K562 (cell line): ENCODE measurements around the gene BUB3. TPM values are rescaled to one million over a fixed set of nuclear protein-coding genes. Genes with fewer than 3 reads are reported as not detected.

ENCODE experiments used
- CBX1 ChIP-seq: sonication (generic); IDR thresholded peaks from 2 replicates; pipeline ENCODE4 v1.6.1; 2016; ENCODE audit warnings: antibody characterized with exemption, low read depth, mild to moderate bottlenecking
- CHCHD3 ChIP-seq: fragments of 250-450 bp; sonication (Bioruptor Pico); IDR thresholded peaks from 2 replicates; pipeline ENCODE4 v2.1.2; 2022; ENCODE audit warnings: mild to moderate bottlenecking
- HINFP ChIP-seq: fragments of 450-650 bp; conservative IDR thresholded peaks from 2 replicates; pipeline ENCODE4 v1.6.1; 2016; ENCODE audit warnings: missing genetic modification characterization, low read depth, mild to moderate bottlenecking, control low read depth, missing compliant biosample characterization
- HOMEZ ChIP-seq: fragments of 250-450 bp; sonication (Bioruptor Pico); IDR thresholded peaks from 2 replicates; pipeline ENCODE4 v1.4.0; 2020; ENCODE audit warnings: mild to moderate bottlenecking, moderate library complexity
- NR1H2 ChIP-seq: sonication (generic); formaldehyde crosslinking; IDR thresholded peaks from 2 replicates; pipeline ENCODE4 v1.4.0; 2020; ENCODE audit warnings: mild to moderate bottlenecking, missing genetic modification reagents
- PBX2 ChIP-seq, 2 experiments: IDR thresholded peaks in 1 of 2; conservative IDR thresholded peaks in 1 of 2; 2 replicates each; pipeline ENCODE4 v1.6.1; 2016; ENCODE audit warnings: low read depth in 2 of 2, mild to moderate bottlenecking in 1 of 2, missing compliant biosample characterization in 1 of 2, missing genetic modification characterization in 1 of 2, moderate library complexity in 1 of 2
- RERE ChIP-seq: sonication (generic); formaldehyde crosslinking; IDR thresholded peaks from 2 replicates; pipeline ENCODE4 v1.8.0; 2023; ENCODE audit warnings: missing genetic modification reagents, mild to moderate bottlenecking, borderline replicate concordance
- SMC3 ChIP-seq: conservative IDR thresholded peaks from 2 replicates; pipeline ENCODE4 v1.6.1; 2011; ENCODE audit warnings: low read depth, low read length, improper control_type of control experiment; ENCODE audit not compliant: insufficient read depth
- TAF1 ChIP-seq: IDR thresholded peaks from 2 replicates; pipeline ENCODE4 v1.6.1; 2011; ENCODE audit warnings: mild to moderate bottlenecking, low read length, moderate library complexity; ENCODE audit not compliant: insufficient read depth, control insufficient read depth, severe bottlenecking; ENCODE audit errors: extremely low read depth
- TAF15 ChIP-seq: fragments of 200-400 bp; formaldehyde crosslinking; IDR thresholded peaks from 2 replicates; pipeline ENCODE4 v1.6.1; 2017; ENCODE audit warnings: mild to moderate bottlenecking, low read depth, low read length, moderate library complexity
- ZNF165 ChIP-seq: fragments of 250-450 bp; sonication (Bioruptor Pico); IDR thresholded peaks from 2 replicates; pipeline ENCODE4 v1.4.0; 2020; ENCODE audit warnings: borderline replicate concordance
- ZNF23 ChIP-seq: fragments of 250-450 bp; sonication (Bioruptor Pico); IDR thresholded peaks from 2 replicates; pipeline ENCODE4 v1.4.0; 2020; ENCODE audit warnings: mild to moderate bottlenecking
- ZNF398 ChIP-seq: fragments of 250-450 bp; sonication (Bioruptor Pico); IDR thresholded peaks from 2 replicates; pipeline ENCODE4 v1.8.0; 2021; ENCODE audit warnings: moderate library complexity, mild to moderate bottlenecking, inconsistent platforms
- polyA plus RNA-seq, 8 experiments: library from polyadenylated mRNA; depleted of rRNA in 4 of 8; stranded (reverse) in 5 of 8; unstranded in 3 of 8; fragments of >200 nt; fragmentation: Nextera tagmentation in 2 of 8; fragmentation: Illumina TruSeq in 1 of 8; extraction: Ambion mirVana in 2 of 8; extraction: Trizol in 1 of 8; gene quantifications; 2 replicates each; pipeline versions ENCODE4 v1.2.1 to v1.2.3, GENCODE V29; 2011 to 2014; ENCODE audit warnings: inconsistent platforms in 1 of 8, missing spikeins in 1 of 8
- total RNA-seq, 7 experiments: library from RNA; depleted of rRNA in 6 of 7; stranded (reverse); fragments of >200 nt in 6 of 7; fragmentation: Illumina TruSeq in 2 of 7; extraction: Trizol in 2 of 7; gene quantifications; 2 replicates each; pipeline versions ENCODE4 v1.2.1 to v1.2.3, GENCODE V29; 2011 to 2021; ENCODE audit warnings: low replicate concordance in 1 of 7

BUB3 gene
- total and polyA plus RNA-seq, 9 of the 15 experiments (the other 6 are each of a cell fraction or from before 2014, with no cell fraction given): 167 to 761 (median 225) TPM

GRCh38 chr10:123134915-123135414, 19.2 kb upstream of the BUB3 start (continued):
- TF ChIP-seq TAF1: no peak
- no peak for TF ChIP-seq TAF15
- TF ChIP-seq CBX1: peak; percentile 59; the same call in 1 of the 2 replicates
- no peak for TF ChIP-seq PBX2 (CRISPR knock-in tag; IDR thresholded peaks at IDR 0.05; ENCODE audit: low read depth)
- no peak for TF ChIP-seq PBX2 (tag; conservative IDR thresholded peaks at IDR 0.05; ENCODE audit: low read depth)
- no peak for TF ChIP-seq ZNF165 (CRISPR knock-in tag)
- TF ChIP-seq CHCHD3: no peak
- TF ChIP-seq ZNF398 (CRISPR knock-in tag): no peak
- TF ChIP-seq RERE (CRISPR knock-in tag): no peak
- no peak for TF ChIP-seq ZNF23 (CRISPR knock-in tag)
- TF ChIP-seq HINFP (tag): no peak
- TF ChIP-seq NR1H2 (CRISPR knock-in tag): 0 out of 2 replicates have a peak, but pooled peaks have one; percentile 8
- TF ChIP-seq SMC3: no peak
- no peak for TF ChIP-seq HOMEZ (CRISPR knock-in tag)
